HG02852 (cell line): Measurements from ENCODE around the gene GLYATL2.

Source experiments
- ATAC-seq: cut with Tn5 transposase; IDR thresholded peaks from one replicate; pipeline ENCODE4 v1.9.1; 2021; ENCODE audit warnings: mild to moderate bottlenecking, moderate library complexity; ENCODE audit not compliant: unreplicated experiment

The GLYATL2 gene, protein sequence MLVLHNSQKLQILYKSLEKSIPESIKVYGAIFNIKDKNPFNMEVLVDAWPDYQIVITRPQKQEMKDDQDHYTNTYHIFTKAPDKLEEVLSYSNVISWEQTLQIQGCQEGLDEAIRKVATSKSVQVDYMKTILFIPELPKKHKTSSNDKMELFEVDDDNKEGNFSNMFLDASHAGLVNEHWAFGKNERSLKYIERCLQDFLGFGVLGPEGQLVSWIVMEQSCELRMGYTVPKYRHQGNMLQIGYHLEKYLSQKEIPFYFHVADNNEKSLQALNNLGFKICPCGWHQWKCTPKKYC

DNA sequence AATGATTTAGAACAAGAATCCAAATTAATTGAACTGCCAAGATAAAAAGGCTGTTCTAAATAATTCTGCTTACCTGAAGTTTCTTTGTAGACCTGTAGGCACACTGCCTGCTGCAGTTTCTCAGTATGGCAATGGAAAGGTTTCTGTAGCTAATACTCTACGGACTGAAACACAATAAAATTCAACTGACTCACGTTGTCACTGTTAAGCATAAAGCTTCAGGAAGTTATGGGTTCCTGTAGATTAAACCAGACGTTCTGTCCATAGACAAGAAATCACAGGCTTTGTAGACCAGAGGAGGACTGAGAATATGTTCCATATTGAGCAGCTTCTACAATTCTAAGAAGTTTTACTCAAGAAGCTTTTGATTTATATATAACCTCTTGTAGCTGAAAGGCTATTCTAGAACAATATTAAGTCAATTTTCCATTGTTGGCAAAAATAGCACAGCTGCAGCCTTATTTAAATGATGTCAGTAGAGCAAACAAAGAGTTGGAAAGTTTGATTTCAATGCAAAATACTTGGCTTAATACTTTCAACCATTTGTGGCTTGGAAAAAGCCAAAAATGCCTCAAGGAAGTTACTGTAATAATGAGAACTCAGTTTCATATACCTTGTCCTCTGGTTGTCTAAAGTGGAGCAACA, at the start of gene GLYATL2:
GLYATL2 (minus strand) TSS at position 344 of the 645 bp plus-strand sequence. CDS start 5,092 bp downstream, outside the sequence.
- ATAC-seq = no peak

DNA sequence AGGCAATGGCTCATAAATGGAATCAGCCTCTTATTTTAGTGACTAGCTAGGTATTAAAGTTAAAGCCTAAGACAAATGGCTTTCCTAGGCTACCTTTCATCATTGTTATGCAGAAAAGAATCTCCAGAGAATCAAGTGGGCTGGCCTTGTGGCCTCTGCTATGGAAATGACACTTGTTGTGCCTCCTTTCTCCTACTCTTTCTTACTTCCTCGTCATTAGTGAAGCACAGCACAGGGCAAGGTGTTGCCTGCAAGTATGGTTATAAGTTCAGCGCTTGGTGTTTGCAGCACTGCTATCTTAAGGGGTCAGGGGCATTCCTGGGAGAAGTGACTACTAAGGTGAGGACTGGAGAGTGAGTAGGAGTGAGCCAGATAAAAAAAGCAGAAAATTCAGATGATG, 49.4 kb upstream of the GLYATL2 start:
- no peak for ATAC-seq

DNA sequence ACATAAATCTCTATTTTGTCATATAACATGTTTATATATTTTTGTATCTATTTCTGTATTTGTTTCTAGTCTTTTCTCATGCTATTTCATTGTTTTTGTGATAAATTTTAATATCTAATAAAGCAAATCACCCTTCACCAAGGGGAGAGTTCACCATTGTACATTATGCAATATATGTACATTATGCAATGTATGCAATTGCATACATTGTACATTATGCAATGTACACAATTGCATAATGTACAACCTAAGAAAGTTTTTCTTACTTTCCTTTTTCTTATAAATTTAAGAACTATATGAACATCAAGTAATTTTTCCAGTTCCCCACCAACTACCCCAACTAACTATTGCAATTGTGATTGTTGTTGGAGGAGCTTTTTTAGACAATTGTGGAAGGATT, 44.1 kb upstream of the GLYATL2 start:
- ATAC-seq = no peak

DNA sequence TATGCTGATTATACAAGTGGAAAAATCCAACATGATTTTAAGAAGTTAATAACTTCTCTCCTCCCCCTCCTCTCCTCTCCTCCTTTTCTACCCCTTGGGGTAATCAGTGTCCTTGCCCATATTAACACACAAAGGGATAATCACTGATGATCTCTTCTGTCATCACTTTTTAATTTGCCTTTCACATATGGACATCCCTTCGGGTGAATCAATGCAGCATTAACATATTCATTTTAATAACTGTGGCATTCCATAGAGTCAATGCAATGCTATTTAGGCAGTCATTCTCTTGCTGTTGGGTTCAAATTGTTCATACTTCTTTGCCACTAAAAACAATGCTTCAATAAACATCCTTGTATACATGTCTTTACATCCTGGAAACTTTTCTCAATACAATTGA, 42.9 kb upstream of the GLYATL2 start:
- ATAC-seq = no peak

DNA sequence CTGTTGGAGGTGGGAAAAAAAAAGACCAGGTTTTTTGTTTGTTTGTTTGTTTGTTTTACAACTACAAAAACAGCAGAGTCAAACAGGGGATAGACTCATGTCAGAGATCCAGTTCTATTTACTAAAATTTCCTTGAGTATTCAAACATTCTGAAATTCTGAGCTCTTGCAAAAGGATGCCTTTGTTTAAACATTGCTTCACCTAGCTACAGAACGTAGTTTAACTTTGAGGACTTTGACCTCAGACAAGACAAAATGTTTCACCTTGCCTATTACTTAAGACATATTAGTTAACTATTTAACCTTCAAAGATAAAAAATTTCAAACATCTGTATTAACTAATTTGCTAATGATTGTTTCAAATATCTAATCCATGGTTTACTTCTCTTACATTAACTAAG, 36.1 kb upstream of the GLYATL2 start:
- ATAC-seq = no peak

DNA sequence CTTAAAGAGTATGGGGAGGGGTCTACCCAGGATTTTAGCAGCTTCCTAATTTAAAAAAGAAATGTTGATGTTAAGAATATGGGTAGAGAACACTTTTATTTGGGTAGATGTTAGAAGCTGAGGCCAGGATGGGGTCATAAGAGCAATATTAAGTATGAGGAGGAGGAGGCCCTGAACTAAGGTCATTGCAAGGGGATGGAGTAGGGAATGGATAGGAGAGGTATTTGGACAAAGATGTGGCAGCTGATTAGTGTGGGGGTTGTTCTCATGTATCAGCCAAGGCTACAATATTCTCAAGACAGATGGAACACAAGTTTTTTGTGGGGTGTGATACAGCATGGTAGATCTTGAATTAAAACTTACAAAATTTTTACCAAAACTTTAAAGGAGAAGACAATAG, 35.7 kb upstream of the GLYATL2 start:
- ATAC-seq = no peak

DNA sequence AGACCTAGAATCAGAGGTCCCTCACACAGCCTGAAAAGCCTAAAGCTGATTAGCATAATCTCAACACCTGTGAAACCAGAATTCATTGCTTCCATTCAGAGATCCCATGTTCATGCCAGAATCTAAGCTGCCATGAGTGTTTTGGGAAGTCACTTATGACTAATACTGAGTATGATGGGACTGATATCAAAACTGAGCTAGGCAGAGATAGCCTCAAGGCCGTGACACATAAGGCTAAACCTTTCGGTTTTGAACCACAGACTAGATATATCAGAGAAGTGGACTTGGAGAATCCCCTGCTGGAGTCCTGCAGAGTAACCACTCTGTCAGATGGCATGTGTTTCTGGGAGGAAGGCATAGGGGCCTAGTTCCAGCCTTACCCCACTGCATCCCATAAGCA, 23.1 kb upstream of the GLYATL2 start:
- ATAC-seq = no peak

DNA sequence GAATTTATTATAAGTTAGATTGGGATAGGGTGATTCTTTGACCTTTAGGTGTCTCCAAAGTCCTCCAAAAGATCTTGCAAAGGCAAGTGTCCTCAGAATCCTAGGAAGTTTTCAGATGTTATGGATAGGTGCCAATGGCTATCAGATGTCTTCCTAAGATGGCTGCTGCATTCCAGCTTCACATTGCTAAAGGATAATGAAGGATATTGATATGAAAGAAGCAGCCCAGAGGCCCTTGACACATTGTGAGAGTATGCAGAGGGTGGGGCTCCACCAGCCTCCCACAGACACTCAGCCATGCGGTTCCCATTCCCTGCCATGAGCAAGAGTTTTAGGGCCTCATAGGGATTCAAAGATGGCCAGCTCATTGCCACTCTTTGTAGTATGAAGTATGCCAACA, 22.3 kb upstream of the GLYATL2 start:
- no peak for ATAC-seq

DNA sequence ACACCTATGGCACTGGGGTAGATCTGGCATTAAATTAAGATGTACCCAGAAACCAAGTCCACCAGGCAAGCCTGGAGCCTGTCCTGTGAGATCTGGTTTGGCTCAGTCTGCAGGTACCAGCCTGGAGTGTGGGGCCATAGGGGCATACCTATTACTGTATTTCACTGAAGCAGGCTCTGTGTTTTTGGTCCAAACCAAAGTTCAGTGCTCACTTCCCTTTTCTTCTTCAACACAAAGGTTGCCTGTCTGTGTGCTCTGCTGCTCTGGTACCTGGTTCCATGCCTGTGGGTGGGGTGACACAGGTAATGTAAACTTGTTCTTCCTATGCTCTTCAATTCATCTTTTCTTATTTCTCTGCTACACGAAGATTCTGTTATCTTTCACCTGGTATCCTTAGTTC, 19.8 kb upstream of the GLYATL2 start:
- ATAC-seq = no peak

DNA sequence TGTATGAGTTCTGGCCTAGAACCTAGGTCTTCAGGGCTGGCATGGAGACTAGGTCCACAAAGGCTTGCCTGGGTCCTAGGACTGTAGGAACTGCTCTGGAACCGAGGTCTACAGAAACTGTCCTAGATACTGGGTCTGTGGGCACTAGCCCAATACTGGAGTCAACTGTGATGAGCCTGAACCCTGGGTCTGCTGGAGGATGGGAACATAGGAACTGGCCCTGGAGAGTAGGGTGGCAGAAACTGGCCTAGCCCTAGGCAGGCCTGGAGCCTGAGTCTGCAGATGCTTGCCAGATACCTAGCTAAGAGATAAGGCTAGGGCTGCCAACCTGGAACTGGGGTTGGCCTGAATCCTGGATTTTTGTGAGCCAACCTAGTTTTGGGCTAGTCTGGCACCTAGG, 19.2 kb upstream of the GLYATL2 start:
- no peak for ATAC-seq

DNA sequence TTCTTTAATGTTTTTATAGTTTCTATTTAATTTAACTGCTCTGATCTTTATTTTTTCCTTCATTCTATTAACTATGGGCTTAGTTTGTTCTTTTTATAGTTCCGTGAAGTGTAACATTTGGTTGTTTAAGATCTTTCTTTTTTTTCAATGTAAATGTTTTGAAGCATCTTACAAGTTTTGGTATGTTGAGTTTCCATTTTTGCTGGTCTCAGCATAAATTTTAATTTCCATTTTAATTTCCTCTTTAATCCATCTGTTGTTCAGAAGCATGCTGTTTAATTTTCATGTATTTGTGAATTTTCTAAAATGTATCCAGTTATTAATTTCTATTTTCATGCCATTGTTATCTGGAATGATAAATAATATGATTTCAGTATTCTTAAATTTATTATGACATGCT, 17.0 kb upstream of the GLYATL2 start:
- ATAC-seq = no peak

DNA sequence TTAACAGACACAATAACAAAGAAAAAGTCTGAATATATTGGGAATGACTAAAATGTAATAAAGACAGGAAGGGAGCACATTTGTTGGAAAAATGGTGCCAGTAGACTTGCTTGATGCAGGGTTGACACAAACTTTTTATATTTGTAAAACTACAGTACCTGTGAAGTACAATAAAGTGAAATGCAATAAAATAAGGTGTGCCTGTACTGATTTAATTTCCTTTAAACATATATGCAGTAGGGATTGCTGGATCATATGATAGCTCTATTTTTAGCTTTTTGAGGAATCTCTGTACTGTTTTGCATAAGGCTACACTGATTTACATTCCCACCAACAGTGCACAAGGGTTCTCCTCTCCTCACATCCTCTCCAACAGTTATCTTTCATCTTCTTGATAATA, 12.3 kb upstream of the GLYATL2 start:
- ATAC-seq = no peak

DNA sequence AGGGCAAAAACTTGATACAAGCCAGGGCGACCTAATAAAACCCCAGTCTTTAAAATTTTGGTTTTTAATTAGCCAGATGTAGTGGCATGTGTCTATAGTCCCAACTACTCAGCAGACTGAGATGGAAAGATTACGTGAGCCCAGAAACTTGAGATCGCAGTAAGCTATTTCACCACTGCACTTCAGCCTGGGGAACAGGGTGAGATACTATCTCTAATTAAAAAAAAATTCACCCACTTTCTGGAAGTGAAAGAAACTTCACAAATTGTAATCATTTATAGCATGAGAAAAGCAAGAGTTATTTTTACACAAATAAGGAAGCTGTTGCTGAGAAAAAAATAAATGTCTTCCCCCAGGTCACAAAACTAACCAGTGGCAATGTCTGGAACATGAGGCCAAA, 882 bp upstream of the GLYATL2 start:
- no peak for ATAC-seq

DNA sequence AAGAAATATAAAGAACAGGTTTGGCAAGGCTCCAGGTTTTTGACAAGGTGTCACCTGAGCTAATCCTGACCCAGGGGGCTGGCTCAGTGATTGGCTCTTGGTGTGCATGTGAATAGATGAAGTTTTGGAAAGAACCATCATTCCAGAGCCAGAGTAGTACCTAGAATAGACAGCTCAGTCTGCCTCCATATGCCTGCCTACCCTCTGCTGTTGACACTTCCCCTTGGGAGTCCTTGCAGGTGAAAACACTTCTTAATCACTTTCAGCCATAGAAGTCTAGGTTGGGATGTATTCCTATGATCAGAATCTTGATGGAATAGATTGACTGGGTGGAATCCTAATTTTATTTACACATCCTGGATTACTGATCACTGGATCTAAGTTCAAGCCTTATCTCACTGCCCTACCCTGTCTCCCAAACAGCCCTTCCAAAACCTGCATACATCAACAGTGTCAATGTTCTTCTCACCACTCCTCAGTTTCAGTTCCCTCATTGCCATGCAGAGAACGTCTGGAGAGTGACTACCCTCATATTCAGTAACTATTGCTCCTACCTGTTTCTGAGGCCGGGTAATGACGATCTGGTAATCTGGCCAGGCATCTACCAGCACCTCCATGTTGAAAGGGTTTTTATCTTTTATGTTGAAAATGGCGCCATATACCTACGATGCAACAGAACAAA, 6.7 kb downstream of the GLYATL2 start:
- ATAC-seq = no peak

DNA sequence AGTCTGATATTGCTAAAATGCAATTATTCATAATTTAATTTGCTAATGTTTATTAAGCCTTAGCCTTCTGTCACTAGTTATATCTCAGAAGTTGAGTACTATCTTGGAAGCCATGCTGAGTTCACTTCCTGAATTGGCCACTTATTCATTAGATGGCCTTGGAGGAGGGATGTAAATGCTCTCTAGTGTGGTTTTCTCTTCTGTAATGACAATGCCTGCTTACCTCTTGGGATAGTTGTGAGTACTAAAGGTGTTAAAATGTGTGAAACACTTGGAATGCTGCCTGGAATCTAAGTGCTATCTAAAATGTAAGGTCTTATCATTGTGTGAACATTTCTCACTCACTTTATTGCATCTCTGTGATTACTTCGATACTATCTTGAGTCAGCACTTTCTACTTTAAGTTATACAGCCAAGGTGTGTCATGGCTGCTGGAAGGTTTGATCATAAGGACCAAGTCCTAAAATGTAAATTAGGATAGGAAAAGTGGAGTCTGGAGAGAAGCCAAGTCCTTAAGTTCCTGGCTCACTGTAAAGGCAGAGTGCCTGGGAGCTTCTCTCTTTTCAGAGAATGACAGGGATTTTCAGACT, 12.4 kb downstream of the GLYATL2 start:
- no peak for ATAC-seq

DNA sequence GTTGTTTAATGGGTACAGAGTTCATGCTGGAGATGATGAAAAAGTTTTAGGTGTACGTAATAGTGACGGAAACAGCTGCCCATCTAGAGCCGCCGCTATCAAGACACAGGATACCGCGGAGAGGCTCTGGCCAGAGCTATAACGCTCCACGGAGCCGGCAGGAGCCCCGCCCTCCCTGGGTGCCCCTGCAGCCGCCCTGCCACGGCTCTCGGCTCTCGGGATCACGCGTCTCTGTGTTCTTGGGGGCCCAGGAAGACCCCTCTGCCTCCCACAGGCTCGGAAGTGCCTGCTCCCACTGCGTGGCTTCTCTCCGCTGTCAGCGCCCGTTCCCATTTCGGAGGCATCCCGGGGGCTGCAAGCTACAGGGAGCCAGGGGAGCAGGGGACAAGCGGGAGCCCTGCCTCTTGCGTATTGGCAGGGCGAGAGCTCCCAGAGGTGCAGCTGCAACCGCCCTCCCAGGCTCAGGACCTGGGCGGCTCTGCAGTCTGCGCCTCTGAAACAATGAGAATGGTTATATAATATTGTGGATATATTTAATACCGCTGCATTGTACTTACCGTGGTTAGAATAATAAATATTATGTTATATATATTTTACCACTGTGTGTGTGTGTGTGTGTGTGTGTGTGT, 13.7 kb downstream of the GLYATL2 start:
- ATAC-seq = no peak

DNA sequence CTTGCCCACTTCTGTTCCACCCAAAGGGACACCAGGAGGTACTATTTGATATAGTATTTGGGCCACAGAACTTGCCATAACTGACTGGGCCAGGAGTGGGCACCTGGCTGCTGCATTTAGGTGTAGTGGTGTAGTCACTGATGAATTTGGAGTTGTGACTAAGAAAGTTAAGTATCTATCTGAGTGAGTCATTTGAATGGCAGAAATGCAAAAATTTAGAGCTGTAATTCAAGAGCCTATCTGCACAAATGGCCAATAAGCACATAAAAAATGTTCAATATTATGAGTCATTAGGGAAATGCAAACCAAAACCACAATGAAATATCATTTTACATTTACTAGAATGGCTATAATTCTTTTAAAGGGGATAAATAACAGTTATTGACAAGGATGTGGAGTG, 14.7 kb downstream of the GLYATL2 start:
- ATAC-seq = no peak

DNA sequence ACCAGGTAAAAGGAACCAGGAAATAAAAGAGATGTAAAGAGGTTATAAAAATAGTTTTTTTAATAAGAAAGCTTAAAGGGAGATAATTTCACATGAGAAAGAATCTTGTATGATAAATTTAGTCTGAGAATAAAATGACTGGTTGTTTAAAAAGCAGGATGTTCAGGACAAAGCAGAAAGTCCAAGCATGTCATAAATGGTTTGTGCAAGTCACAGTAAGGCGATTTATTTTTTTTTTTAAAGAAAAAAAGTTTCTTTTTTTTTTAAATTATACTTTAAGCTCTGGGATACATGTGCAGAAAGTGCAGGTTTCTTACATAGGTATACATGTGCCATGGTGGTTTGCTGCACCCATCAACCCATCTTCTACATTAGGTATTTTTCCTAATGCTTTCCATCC, 30.8 kb downstream of the GLYATL2 start:
- no peak for ATAC-seq

DNA sequence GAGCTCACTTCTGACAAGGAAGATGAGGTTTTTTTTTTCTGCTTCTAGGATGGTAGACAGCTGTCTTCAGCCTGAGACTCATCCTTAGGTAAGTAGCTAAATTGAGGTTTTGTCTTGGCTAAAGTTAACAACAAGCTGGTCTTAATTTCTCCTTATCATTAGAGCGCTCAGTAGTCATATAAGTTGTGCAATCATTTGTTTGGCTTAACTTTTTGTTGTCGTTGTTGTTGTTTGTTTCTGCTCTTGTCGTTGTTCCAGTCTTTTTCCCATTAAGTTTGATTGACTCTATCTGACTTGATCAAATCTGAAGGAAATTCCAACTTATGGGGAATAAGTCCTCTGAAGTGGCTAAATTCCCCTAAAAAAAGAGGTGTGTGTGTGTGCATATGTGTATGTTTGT, 33.0 kb downstream of the GLYATL2 start:
- no peak for ATAC-seq

DNA sequence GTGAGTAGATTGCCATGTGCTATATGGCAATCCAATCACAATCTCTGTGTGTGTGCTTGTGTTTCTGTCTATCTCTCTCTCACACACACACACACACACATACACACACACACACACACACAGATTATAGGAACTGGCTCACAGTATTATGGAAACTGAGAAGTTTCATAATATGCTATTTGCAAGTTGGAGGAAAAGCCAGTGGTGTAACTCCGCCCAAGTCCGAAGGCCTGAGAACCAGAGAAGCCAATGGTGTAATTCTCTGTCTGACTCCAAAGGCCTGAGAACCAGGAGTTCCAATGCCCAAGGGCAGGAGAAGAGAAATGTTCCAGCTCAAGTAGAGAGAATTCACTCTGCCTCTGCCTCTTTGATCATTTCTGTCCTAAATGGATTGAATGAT, 37.2 kb downstream of the GLYATL2 start:
- ATAC-seq = no peak

DNA sequence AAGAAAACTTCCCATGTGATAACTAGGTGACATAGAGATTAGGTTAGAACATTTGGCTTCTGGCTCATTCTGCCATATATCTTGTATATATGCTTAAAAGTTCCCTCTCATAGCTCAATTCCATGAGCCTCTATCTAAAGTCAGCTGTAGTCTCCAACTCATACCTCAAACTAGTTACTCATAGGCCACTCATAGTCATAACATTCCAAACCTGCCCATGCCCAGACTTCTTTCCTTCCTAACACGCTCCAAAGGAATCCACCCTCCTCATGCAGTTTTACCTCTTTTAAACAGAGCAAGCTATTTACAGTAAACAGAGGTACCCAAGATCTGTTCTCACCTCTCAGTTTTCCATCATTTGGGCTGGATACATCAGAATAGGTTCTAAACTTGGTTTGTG, 39.4 kb downstream of the GLYATL2 start:
- no peak for ATAC-seq
